SK-N-SH (cell line): Measurements from ENCODE around the gene TAS1R1. TPM values are rescaled to one million over a fixed set of nuclear protein-coding genes. Genes with fewer than 3 reads are reported as not detected.

Experiments used
- CTCF ChIA-PET: fragments of 300-600, 350-600 bp; formaldehyde crosslinking; extraction: SDS; loops from one replicate; lab custom pipeline; 2021; lab: Yijun Ruan, JAX
- POLR2A ChIA-PET: fragments of 350-600 bp; sonication (Branson Sonifier 250); formaldehyde crosslinking; extraction: SDS; loops from one replicate; lab custom pipeline; 2020; ENCODE audit warnings: antibody characterized with exemption, inconsistent platforms; lab: Yijun Ruan, JAX
- DNase-seq: peaks from one replicate; pipeline ENCODE4 v3.0.0; 2012
- H2AFZ ChIP-seq: fragments of 200-600 bp; sonication (generic); 2 replicates; pipeline ENCODE4 v1.8.1; 2016; ENCODE audit warnings: antibody characterized with exemption, mild to moderate bottlenecking, low read depth
- H3F3A ChIP-seq: fragments of 200-600 bp; sonication (generic); replicated peaks from 2 replicates; pipeline ENCODE3; 2016; ENCODE audit warnings: antibody characterized with exemption, mild to moderate bottlenecking; ENCODE audit not compliant: insufficient read depth
- H3K27ac ChIP-seq, 2 experiments: fragments of 200-500 bp in 1 of 2; fragments of 200-600 bp in 1 of 2; sonication (Bioruptor generic) in 1 of 2; sonication (generic), shearing (Covaris generic) in 1 of 2; 2 replicates each; pipeline versions ENCODE4 v1.5.1 to v1.6.1; 2014 to 2016; ENCODE audit warnings: low read depth in 2 of 2, inconsistent platforms in 1 of 2, low read length in 1 of 2, mild to moderate bottlenecking in 1 of 2, mixed read lengths in 1 of 2
- H3K27me3 ChIP-seq: fragments of 200-600 bp; sonication (generic), shearing (Covaris generic); 2 replicates; pipeline ENCODE4 v1.6.1; 2016; ENCODE audit warnings: mixed run types; ENCODE audit not compliant: insufficient read depth
- H3K36me3 ChIP-seq, 2 experiments: fragments of 200-500 bp in 1 of 2; fragments of 200-600 bp in 1 of 2; sonication (Bioruptor generic) in 1 of 2; sonication (generic) in 1 of 2; replicated peaks in 1 of 2; 2 replicates each; pipeline versions ENCODE3 to v1.5.1; 2014 to 2016; ENCODE audit warnings: low read length in 1 of 2, mild to moderate bottlenecking in 1 of 2; ENCODE audit not compliant: insufficient read depth in 2 of 2, control insufficient read depth in 1 of 2
- H3K4me1 ChIP-seq, 2 experiments: fragments of 200-500 bp in 1 of 2; fragments of 200-600 bp in 1 of 2; sonication (Bioruptor generic) in 1 of 2; sonication (generic), shearing (Covaris generic) in 1 of 2; 2 replicates each; pipeline versions ENCODE4 v1.5.1 to v1.6.1; 2014 to 2016; ENCODE audit warnings: low read depth in 1 of 2, low read length in 1 of 2, mixed run types in 1 of 2; ENCODE audit not compliant: insufficient read depth in 2 of 2, control insufficient read depth in 1 of 2
- H3K4me2 ChIP-seq: fragments of 200-600 bp; sonication (generic), shearing (Covaris generic); 2 replicates; pipeline ENCODE4 v1.6.1; 2017; ENCODE audit warnings: mixed run types
- H3K4me3 ChIP-seq, 2 experiments: fragments of 200-500 bp in 1 of 2; fragments of 200-600 bp in 1 of 2; sonication (Bioruptor generic) in 1 of 2; sonication (generic), shearing (Covaris generic) in 1 of 2; 2 replicates each; pipeline versions ENCODE4 v1.5.1 to v1.8.1; 2014 to 2016; ENCODE audit warnings: low read depth in 2 of 2, inconsistent platforms in 1 of 2, low read length in 1 of 2, mild to moderate bottlenecking in 1 of 2, mixed read lengths in 1 of 2, moderate library complexity in 1 of 2
- H3K79me2 ChIP-seq: fragments of 200-600 bp; sonication (generic); 2 replicates; pipeline ENCODE4 v1.8.1; 2017; ENCODE audit warnings: mild to moderate bottlenecking; ENCODE audit not compliant: insufficient read depth
- H3K9ac ChIP-seq: fragments of 200-600 bp; sonication (generic); 2 replicates; pipeline ENCODE4 v1.6.1; 2017; ENCODE audit warnings: mixed run types
- H3K9me2 ChIP-seq: fragments of 200-600 bp; sonication (generic); 2 replicates; pipeline ENCODE4 v1.6.1; 2017; ENCODE audit warnings: mixed run types
- H3K9me3 ChIP-seq: fragments of 200-600 bp; sonication (generic); 2 replicates; pipeline ENCODE4 v1.6.1; 2017; ENCODE audit warnings: mixed run types, mild to moderate bottlenecking, moderate library complexity
- H4K20me1 ChIP-seq: fragments of 200-600 bp; sonication (generic); 2 replicates; pipeline ENCODE4 v1.6.1; 2017; ENCODE audit warnings: mild to moderate bottlenecking, mixed run types; ENCODE audit not compliant: insufficient read depth
- CHD2 ChIP-seq: fragments of 150-350 bp; IDR thresholded peaks from 2 replicates; pipeline ENCODE4 v1.6.1; 2018; ENCODE audit warnings: low read length; ENCODE audit not compliant: partially characterized antibody
- ELF1 ChIP-seq: IDR thresholded peaks from 2 replicates; pipeline ENCODE4 v1.4.0; 2012
- EZH2phosphoT487 ChIP-seq: fragments of 200-600 bp; sonication (generic); IDR thresholded peaks from 2 replicates; pipeline ENCODE4 v1.6.1; 2017; ENCODE audit warnings: low read depth, mixed run types, mild to moderate bottlenecking, antibody characterized with exemption, moderate library complexity, borderline replicate concordance
- FOSL2 ChIP-seq: IDR thresholded peaks from 2 replicates; pipeline ENCODE4 v1.4.0; 2012; ENCODE audit warnings: low read depth, mild to moderate bottlenecking, moderate library complexity, borderline replicate concordance
- FOXJ3 ChIP-seq: sonication (generic); formaldehyde crosslinking; IDR thresholded peaks from 2 replicates; pipeline ENCODE4 v1.5.1; 2020; ENCODE audit warnings: mild to moderate bottlenecking, missing genetic modification reagents
- JUND ChIP-seq: IDR thresholded peaks from 2 replicates; pipeline ENCODE4 v1.4.0; 2012
- NFIC ChIP-seq: IDR thresholded peaks from 2 replicates; pipeline ENCODE4 v1.4.0; 2012; ENCODE audit warnings: borderline replicate concordance
- NRF1 ChIP-seq: IDR thresholded peaks from 2 replicates; pipeline ENCODE4 v1.6.1; 2012; ENCODE audit warnings: low read depth, mild to moderate bottlenecking, low read length
- RFX5 ChIP-seq: IDR thresholded peaks from 2 replicates; pipeline ENCODE4 v1.6.1; 2012; ENCODE audit warnings: mild to moderate bottlenecking, improper control_type of control experiment, low read length
- SIN3A ChIP-seq: IDR thresholded peaks from 2 replicates; pipeline ENCODE4 v1.6.1; 2012; ENCODE audit warnings: low read depth, mild to moderate bottlenecking, low read length, moderate library complexity, borderline replicate concordance
- SMC3 ChIP-seq: IDR thresholded peaks from 2 replicates; pipeline ENCODE4 v1.6.1; 2012; ENCODE audit warnings: low read depth, low read length, improper control_type of control experiment
- TAF1 ChIP-seq: IDR thresholded peaks from 2 replicates; pipeline ENCODE4 v1.6.1; 2012; ENCODE audit warnings: low read depth, mild to moderate bottlenecking, low read length, moderate library complexity, borderline replicate concordance
- TEAD4 ChIP-seq: IDR thresholded peaks from 2 replicates; pipeline ENCODE4 v1.4.0; 2012; ENCODE audit warnings: mild to moderate bottlenecking, borderline replicate concordance; ENCODE audit not compliant: insufficient read depth
- YY1 ChIP-seq: IDR thresholded peaks from 2 replicates; pipeline ENCODE4 v1.4.0; 2012; ENCODE audit warnings: low read depth, mild to moderate bottlenecking
- WGBS: methylation state at CpG from one replicate; pipeline ENCODE4 v1.1.6; 2017; ENCODE audit warnings: low lambda C conversion rate; 5-methylcytosine and 5-hydroxymethylcytosine counted together
- polyA plus RNA-seq, 3 experiments: library from polyadenylated mRNA; depleted of rRNA; stranded (reverse); fragments of >200 nt; gene quantifications; 2 replicates each; pipeline ENCODE4 v1.2.3, GENCODE V29; 2012
- TF ChIP-seq, protein P1 (sequence below): IDR thresholded peaks from 2 replicates; pipeline ENCODE4 v1.4.0; 2012; ENCODE audit warnings: low read depth
- TF ChIP-seq, protein P2 (sequence below): IDR thresholded peaks from 2 replicates; pipeline ENCODE4 v1.6.1; 2012; ENCODE audit warnings: mild to moderate bottlenecking, low read depth, low read length, moderate library complexity
- TF ChIP-seq, protein P3 (sequence below): fragments of 150-350 bp; IDR thresholded peaks from 2 replicates; pipeline ENCODE4 v1.6.1; 2017; ENCODE audit warnings: antibody characterized with exemption, low read length, low read depth, borderline replicate concordance
- TF ChIP-seq, protein P4 (sequence below): fragments of 150-350 bp; IDR thresholded peaks from 2 replicates; pipeline ENCODE4 v1.6.1; 2016; ENCODE audit warnings: mild to moderate bottlenecking, low read depth, low read length

TAS1R1 gene
- polyA plus RNA-seq, 1 of the 3 experiments (the other 2 are of a cell fraction) = not detected

DNA sequence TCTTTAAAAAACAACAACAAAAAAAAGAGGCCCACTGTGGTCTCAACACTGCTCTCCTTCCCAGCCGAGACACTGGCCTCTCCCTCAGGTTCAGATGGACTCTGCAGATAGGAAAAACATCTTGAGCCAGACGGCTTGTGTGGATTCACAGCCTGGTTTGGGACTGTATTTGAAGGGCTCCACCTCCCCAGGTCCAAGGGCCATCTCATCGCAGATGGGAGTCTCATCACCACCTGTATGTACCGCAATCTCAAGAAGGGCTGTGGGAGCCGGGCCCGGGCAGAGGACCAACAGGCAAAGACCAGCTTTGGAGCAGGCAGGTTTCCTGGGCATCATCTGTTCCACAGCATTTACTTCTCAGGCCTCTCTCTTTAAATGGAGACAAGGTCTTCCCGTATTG lies 34.9 kb downstream of the TAS1R1 start:
- Histone ChIP-seq H3K9ac (no peak overlapping the region), H3K4me2 (no peak overlapping the region), H3K79me2 (no peaks in the 10 kb centered on the region; the same call in 1 of the 2 replicates), H3K36me3 (peaks cover 0 to 42% of the 10 kb centered on the region in 2 experiments), H3K4me1 (no peaks in the 10 kb centered on the region), H3K9me2 (no peaks in the 10 kb centered on the region), H3K27ac (no peak overlapping the region), H3K9me3 (no peaks in the 10 kb centered on the region), H4K20me1 (no peaks in the 10 kb centered on the region), H3K27me3 (no peaks in the 10 kb centered on the region), H3F3A (no peaks in the 10 kb centered on the region), H3K4me3 (no peak overlapping the region), H2AFZ (no peak overlapping the region)
- ChIA-PET POLR2A (interaction anchor here (1.5 kb wide), 1 partner anchor 10 kb away, joined by 5 read pairs; the partner anchor contains the start of gene ZBTB48), CTCF (interaction anchor here (0.6 to 1.5 kb wide), 2 partner anchors 10 to 13 kb away, joined by 3 read pairs; partner anchors contain the start of genes KLHL21 and ZBTB48)
- DNase-seq = no peak
- WGBS = 81% methylated on average over 7 of the region's 7 CpGs
- no peak for TF ChIP-seq SIN3A
- TF ChIP-seq YY1 = no peak
- no peak for TF ChIP-seq ELF1
- TF ChIP-seq SMC3 = no peak
- TF ChIP-seq FOSL2 = no peak
- no peak for TF ChIP-seq CHD2
- TF ChIP-seq, protein P1, sequence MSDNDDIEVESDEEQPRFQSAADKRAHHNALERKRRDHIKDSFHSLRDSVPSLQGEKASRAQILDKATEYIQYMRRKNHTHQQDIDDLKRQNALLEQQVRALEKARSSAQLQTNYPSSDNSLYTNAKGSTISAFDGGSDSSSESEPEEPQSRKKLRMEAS = no peak
- no peak for TF ChIP-seq NRF1
- no peak for TF ChIP-seq TAF1
- no peak for TF ChIP-seq NFIC
- TF ChIP-seq, protein P2, sequence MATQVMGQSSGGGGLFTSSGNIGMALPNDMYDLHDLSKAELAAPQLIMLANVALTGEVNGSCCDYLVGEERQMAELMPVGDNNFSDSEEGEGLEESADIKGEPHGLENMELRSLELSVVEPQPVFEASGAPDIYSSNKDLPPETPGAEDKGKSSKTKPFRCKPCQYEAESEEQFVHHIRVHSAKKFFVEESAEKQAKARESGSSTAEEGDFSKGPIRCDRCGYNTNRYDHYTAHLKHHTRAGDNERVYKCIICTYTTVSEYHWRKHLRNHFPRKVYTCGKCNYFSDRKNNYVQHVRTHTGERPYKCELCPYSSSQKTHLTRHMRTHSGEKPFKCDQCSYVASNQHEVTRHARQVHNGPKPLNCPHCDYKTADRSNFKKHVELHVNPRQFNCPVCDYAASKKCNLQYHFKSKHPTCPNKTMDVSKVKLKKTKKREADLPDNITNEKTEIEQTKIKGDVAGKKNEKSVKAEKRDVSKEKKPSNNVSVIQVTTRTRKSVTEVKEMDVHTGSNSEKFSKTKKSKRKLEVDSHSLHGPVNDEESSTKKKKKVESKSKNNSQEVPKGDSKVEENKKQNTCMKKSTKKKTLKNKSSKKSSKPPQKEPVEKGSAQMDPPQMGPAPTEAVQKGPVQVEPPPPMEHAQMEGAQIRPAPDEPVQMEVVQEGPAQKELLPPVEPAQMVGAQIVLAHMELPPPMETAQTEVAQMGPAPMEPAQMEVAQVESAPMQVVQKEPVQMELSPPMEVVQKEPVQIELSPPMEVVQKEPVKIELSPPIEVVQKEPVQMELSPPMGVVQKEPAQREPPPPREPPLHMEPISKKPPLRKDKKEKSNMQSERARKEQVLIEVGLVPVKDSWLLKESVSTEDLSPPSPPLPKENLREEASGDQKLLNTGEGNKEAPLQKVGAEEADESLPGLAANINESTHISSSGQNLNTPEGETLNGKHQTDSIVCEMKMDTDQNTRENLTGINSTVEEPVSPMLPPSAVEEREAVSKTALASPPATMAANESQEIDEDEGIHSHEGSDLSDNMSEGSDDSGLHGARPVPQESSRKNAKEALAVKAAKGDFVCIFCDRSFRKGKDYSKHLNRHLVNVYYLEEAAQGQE = no peak
- TF ChIP-seq FOXJ3 (CRISPR knock-in tag) = no peak
- TF ChIP-seq, protein P3, sequence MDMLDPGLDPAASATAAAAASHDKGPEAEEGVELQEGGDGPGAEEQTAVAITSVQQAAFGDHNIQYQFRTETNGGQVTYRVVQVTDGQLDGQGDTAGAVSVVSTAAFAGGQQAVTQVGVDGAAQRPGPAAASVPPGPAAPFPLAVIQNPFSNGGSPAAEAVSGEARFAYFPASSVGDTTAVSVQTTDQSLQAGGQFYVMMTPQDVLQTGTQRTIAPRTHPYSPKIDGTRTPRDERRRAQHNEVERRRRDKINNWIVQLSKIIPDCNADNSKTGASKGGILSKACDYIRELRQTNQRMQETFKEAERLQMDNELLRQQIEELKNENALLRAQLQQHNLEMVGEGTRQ = no peak
- TF ChIP-seq, protein P4, sequence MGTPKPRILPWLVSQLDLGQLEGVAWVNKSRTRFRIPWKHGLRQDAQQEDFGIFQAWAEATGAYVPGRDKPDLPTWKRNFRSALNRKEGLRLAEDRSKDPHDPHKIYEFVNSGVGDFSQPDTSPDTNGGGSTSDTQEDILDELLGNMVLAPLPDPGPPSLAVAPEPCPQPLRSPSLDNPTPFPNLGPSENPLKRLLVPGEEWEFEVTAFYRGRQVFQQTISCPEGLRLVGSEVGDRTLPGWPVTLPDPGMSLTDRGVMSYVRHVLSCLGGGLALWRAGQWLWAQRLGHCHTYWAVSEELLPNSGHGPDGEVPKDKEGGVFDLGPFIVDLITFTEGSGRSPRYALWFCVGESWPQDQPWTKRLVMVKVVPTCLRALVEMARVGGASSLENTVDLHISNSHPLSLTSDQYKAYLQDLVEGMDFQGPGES = no peak
- no peak for TF ChIP-seq JUND
- no peak for TF ChIP-seq EZH2phosphoT487
- TF ChIP-seq RFX5 = no peak
- TF ChIP-seq TEAD4 = no peak
